ENCODE data around the gene RUSC2. TPM values are rescaled to one million over a fixed set of nuclear protein-coding genes. Genes with fewer than 3 reads are reported as not detected.
A peak's percentile ranks its signal among the peaks of the same experiment; 100 is the strongest.
"Not testable (repeated sequence)": the region's sequence is repeated elsewhere in the genome, so short reads cannot be mapped to it uniquely, and the experiment has no call there.

Gene RUSC2
- total RNA-seq, 6 donors from 2014 or later: 16.0 to 42.7 (median 28.0) TPM

DNA sequence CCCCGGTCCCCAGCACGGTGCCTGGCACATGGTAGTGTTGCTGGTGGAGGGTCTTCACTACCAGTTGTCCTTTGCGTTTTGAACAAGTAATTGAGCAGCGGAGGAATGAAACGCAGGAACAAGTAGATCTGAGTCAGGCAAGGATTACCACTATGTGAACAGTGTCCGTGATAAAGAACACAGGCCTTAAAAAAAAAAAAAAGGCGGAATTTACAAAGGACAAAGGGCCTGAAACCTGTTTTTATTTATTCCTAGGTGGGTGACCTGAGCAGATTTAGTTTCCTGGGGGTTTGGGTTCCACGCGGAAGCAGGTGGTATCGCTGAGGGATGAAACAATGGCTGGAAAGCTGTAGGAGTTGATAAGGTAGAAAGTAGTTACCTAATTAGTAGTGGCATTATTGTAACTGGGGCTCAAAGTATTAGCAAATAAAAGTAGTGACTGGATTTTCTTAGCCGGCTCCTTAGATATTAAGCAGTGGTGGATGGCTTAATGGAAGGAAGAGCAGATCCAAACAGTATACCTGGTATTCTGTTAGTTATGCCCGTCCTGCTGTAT lies 1.1 kb downstream of the RUSC2 start:
- peak in 1 of 2 donors; percentile 0 for ATAC-seq (ENCODE audit: low FRiP score in 2 of 2)
- 41 to 54% methylated on average over 12 of the region's 12 CpGs for WGBS, 2 donors

DNA sequence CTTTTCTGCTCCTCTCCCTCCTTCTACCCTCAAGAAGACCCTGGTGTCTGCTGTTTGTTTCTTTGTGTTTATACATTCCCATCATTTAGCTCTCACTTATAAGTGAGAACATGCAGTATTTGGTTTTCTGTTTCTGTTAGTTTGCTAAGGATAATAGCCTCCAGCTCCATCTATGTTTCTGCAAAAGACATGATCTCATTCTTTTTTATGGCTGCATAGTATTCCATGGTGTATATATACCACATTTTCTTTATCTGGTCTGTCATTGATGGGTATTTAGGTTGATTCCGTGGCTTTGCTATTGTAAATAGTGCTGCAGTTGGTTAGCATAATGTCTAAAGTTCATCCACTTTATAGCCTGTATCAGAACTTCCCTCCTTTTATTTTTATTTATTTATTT lies 3.2 kb downstream of the RUSC2 start:
- H3K27ac ChIP-seq: peak overlapping the region in 1 of 4 donors; percentile 93
- 97 to 98% methylated on average over 1 of the region's 1 CpG for WGBS, 2 donors
- not testable (repeated sequence) for H3K36me3 ChIP-seq; H3K4me3 ChIP-seq; ATAC-seq (ENCODE audit: low FRiP score in 2 of 2); H3K27me3 ChIP-seq; DNase-seq; H3K9me3 ChIP-seq
- peaks cover 11 to 36% (median 18%) of the 10 kb centered on the region in 4 donors for H3K4me1 ChIP-seq

More for the DNA sequence above, 1.1 kb downstream of the RUSC2 start:
- Histone ChIP-seq H3K4me3 (peak overlapping the region; percentile 49 to 90 (median 78)), H3K9me3 (no peaks in the 10 kb centered on the region), H3K27ac (peak overlapping the region; percentile 90 to 95 (median 93)), H3K27me3 (no peaks in the 10 kb centered on the region), H3K36me3 (no peaks in the 10 kb centered on the region), H3K4me1 (peaks cover 11 to 38% (median 18%) of the 10 kb centered on the region in 4 donors)
- no peak for TF ChIP-seq POLR2A (IDR thresholded peaks at IDR 0.05)
- peak in 1 of 2 donors; percentile 3 for TF ChIP-seq POLR2AphosphoS5 (IDR thresholded peaks at IDR 0.05)
- TF ChIP-seq EP300 (IDR thresholded peaks at IDR 0.05): no peak
- no peak for DNase-seq

DNA sequence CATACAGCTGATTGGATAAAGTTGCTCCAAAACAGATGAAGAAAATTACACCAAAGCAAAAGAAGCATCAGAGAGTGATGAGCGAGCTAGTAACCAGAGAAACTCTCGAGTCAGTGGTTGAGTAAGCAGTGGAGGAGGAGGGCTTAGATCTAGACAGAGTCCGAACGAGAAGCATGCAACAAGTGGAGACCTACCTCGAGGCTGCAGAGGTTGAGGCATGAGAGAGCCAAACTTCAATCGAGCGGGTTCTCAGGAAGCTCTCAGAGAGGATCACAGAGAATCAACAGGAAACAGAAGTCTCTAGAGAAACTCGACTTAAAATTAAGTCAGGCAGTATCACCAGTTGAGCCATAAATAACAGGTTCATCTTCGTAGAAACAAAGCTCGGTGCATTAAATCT lies 6.1 kb downstream of the RUSC2 start:
- no peak for ATAC-seq (ENCODE audit: low FRiP score in 2 of 2)
- TF ChIP-seq, protein P1, sequence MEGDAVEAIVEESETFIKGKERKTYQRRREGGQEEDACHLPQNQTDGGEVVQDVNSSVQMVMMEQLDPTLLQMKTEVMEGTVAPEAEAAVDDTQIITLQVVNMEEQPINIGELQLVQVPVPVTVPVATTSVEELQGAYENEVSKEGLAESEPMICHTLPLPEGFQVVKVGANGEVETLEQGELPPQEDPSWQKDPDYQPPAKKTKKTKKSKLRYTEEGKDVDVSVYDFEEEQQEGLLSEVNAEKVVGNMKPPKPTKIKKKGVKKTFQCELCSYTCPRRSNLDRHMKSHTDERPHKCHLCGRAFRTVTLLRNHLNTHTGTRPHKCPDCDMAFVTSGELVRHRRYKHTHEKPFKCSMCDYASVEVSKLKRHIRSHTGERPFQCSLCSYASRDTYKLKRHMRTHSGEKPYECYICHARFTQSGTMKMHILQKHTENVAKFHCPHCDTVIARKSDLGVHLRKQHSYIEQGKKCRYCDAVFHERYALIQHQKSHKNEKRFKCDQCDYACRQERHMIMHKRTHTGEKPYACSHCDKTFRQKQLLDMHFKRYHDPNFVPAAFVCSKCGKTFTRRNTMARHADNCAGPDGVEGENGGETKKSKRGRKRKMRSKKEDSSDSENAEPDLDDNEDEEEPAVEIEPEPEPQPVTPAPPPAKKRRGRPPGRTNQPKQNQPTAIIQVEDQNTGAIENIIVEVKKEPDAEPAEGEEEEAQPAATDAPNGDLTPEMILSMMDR (IDR thresholded peaks at IDR 0.05): no peak
- 74 to 76% methylated on average over 10 of the region's 10 CpGs for WGBS, 2 donors

DNA sequence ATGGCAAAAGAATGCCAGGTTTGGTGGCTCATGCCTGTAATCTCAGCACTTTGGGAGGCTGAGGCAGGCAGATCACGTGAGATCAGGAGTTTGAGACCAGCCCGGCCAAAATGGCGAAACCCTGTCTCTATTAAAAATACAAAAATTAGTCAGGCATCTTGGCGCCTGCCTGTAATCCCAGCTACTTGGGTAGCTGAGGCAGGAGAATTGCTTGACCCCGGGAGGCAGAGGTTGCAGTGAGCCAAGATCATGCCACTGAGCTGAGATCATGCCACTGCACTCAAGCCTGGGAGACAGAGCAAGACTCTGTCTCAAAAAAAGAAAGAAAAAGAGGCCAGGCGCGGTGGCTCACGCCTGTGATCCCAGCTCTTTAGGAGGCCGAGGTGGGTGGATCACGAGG lies 8.3 kb downstream of the RUSC2 start:
- not testable (repeated sequence) for H3K27me3 ChIP-seq; H3K4me1 ChIP-seq; H3K9me3 ChIP-seq; H3K4me3 ChIP-seq; ATAC-seq (ENCODE audit: low FRiP score in 2 of 2); DNase-seq; H3K27ac ChIP-seq; H3K36me3 ChIP-seq
- 81 to 94% methylated on average over 10 of the region's 10 CpGs for WGBS, 2 donors

More for the DNA sequence above, 6.1 kb downstream of the RUSC2 start:
- Histone ChIP-seq H3K27me3 (no peaks in the 10 kb centered on the region), H3K27ac (no peak overlapping the region), H3K9me3 (no peaks in the 10 kb centered on the region), H3K4me1 (peaks cover 11 to 20% (median 12%) of the 10 kb centered on the region in 4 donors), H3K4me3 (no peak overlapping the region), H3K36me3 (no peaks in the 10 kb centered on the region)
- DNase-seq: no peak

DNA sequence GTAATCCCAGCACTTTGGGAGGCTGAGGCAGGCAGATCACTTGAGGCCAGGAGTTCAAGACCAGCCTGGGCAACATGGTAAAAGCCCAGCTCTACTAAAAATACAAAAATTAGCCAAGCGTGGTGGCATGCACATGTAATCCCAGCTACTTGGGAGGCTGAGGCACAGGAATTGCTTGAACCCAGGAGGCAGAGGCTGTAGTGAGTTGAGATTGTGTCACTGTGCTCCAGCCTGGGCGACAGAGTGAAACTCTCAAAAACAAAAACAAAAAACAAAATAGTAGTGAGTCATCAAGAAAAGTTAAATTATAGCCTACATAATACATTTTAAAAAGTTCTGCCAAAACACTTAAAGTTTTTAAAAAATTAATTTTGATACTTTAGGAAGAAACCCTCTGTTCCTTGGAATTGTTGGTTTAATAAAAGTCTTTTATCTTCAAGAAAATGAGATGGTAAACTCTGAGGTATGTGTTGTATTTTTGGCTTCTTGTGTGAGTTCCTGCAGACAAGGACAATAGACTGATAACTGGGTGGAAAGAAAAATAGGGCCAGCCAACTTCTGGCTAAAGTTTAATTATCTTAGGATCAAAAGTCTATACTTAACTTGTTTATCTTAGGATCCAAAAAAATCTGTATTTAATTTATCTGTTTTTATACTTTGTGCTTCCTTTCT lies 9.3 kb downstream of the RUSC2 start:
- DNase-seq (no peak), ATAC-seq (ENCODE audit: low FRiP score in 2 of 2) (no peak)
- Histone ChIP-seq H3K4me1 (peaks cover 0 to 3% (median 2%) of the 10 kb centered on the region in 4 donors), H3K27me3 (no peaks in the 10 kb centered on the region), H3K9me3 (no peaks in the 10 kb centered on the region), H3K4me3 (no peak overlapping the region), H3K27ac (peak overlapping the region in 1 of 4 donors; percentile 5), H3K36me3 (no peaks in the 10 kb centered on the region)
- TF ChIP-seq EP300 (IDR thresholded peaks at IDR 0.05) (no peak), POLR2AphosphoS5 (IDR thresholded peaks at IDR 0.05) (no peak)
- TF ChIP-seq, protein P1 (IDR thresholded peaks at IDR 0.05): no peak
- WGBS, 2 donors: 84 to 90% methylated on average over 2 of the region's 2 CpGs

DNA sequence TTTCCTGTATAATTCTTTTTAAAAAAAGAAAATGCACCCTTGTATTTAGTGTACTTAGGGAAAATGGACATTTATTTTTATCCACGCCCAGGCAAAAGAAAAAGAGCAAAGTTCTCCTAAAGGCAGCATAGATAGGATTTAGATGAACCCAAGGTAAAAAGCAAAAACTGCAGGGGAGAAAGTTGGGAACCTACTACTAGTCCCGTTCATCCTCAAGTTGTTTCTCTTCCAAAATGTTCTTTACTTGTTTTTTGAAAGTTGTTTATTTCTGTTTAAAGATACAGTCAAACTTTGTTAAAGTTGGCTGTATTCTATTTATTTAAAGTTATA lies 9.8 kb downstream of the RUSC2 start:
- ATAC-seq (ENCODE audit: low FRiP score in 2 of 2) (no peak), DNase-seq (no peak)
- TF ChIP-seq POLR2AphosphoS5 (IDR thresholded peaks at IDR 0.05) (no peak), POLR2A (IDR thresholded peaks at IDR 0.05) (no peak), EP300 (IDR thresholded peaks at IDR 0.05) (no peak)
- Histone ChIP-seq H3K27me3 (no peaks in the 10 kb centered on the region), H3K4me1 (peaks cover 0 to 3% (median 2%) of the 10 kb centered on the region in 4 donors), H3K27ac (no peak overlapping the region), H3K9me3 (no peaks in the 10 kb centered on the region), H3K4me3 (no peak overlapping the region), H3K36me3 (no peaks in the 10 kb centered on the region)
- WGBS, 2 donors: 63 to 64% methylated on average over 2 of the region's 2 CpGs

Data from upper lobe of left lung (tissue), 6 donors.